OCI-LY1 (cell line): ENCODE measurements around the gene TRPM1.

Experiments
- H2AFZ ChIP-seq: fragments of 200-600 bp; sonication (generic), shearing (Covaris generic); 2 replicates; pipeline ENCODE4 v1.6.0; 2014; ENCODE audit warnings: antibody characterized with exemption, mild to moderate bottlenecking, low read length
- H3F3A ChIP-seq: fragments of 200-600 bp; sonication (generic), shearing (Covaris generic); 2 replicates; pipeline ENCODE4 v1.6.0; 2014; ENCODE audit warnings: mild to moderate bottlenecking, antibody characterized with exemption, low read length, moderate library complexity; ENCODE audit not compliant: insufficient read depth
- H3K27ac ChIP-seq: fragments of 200-600 bp; sonication (generic); 2 replicates; pipeline ENCODE4 v1.5.1; 2014; ENCODE audit warnings: low read length, mixed run types, mild to moderate bottlenecking, low read depth; ENCODE audit not compliant: poor library complexity, severe bottlenecking
- H3K27me3 ChIP-seq: fragments of 200-600 bp; sonication (generic); 2 replicates; pipeline ENCODE4 v1.6.0; 2014; ENCODE audit warnings: antibody characterized with exemption, mild to moderate bottlenecking, low read length, moderate library complexity; ENCODE audit not compliant: insufficient read depth
- H3K36me3 ChIP-seq: fragments of 200-600 bp; sonication (generic); 2 replicates; pipeline ENCODE4 v1.6.1; 2014; ENCODE audit warnings: mild to moderate bottlenecking, antibody characterized with exemption, low read length, moderate library complexity, mixed read lengths; ENCODE audit not compliant: insufficient read depth
- H3K4me1 ChIP-seq: fragments of 200-600 bp; sonication (generic); 2 replicates; pipeline ENCODE4 v1.5.1; 2014; ENCODE audit warnings: mild to moderate bottlenecking, low read length, moderate library complexity; ENCODE audit not compliant: insufficient read depth, severe bottlenecking
- H3K4me2 ChIP-seq: fragments of 200-600 bp; sonication (generic), shearing (Covaris generic); 2 replicates; pipeline ENCODE4 v1.6.1; 2014; ENCODE audit warnings: low read length
- H3K4me3 ChIP-seq: fragments of 200-600 bp; sonication (generic); 2 replicates; pipeline ENCODE4 v1.5.1; 2014; ENCODE audit warnings: low read length, low read depth, mild to moderate bottlenecking, mixed read lengths; ENCODE audit not compliant: poor library complexity, severe bottlenecking
- H3K79me2 ChIP-seq: fragments of 200-600 bp; shearing (Covaris generic); 2 replicates; pipeline ENCODE4 v1.6.1; 2016; ENCODE audit warnings: mixed run types, low read length, mixed read lengths; ENCODE audit not compliant: insufficient read depth
- H3K9ac ChIP-seq: fragments of 200-600 bp; sonication (generic), shearing (Covaris generic); 2 replicates; pipeline ENCODE4 v1.6.1; 2014; ENCODE audit warnings: mild to moderate bottlenecking, low read length, mixed read lengths
- H3K9me2 ChIP-seq: fragments of 200-600 bp; sonication (generic), shearing (Covaris generic); 2 replicates; pipeline ENCODE4 v1.6.1; 2014; ENCODE audit warnings: low read depth, mild to moderate bottlenecking, low read length, mixed read lengths
- H3K9me3 ChIP-seq: fragments of 200-600 bp; shearing (Covaris generic); 2 replicates; pipeline ENCODE4 v1.6.1; 2014; ENCODE audit warnings: low read length, mixed read lengths
- H4K20me1 ChIP-seq: fragments of 200-600 bp; sonication (generic), shearing (Covaris generic); 2 replicates; pipeline ENCODE4 v1.6.0; 2016; ENCODE audit warnings: mild to moderate bottlenecking, low read length; ENCODE audit not compliant: insufficient read depth
- EZH2 ChIP-seq: fragments of 200-600 bp; sonication (generic), shearing (Covaris generic); IDR thresholded peaks from 2 replicates; pipeline ENCODE4 v1.8.0; 2017; ENCODE audit warnings: borderline replicate concordance, mixed run types, mild to moderate bottlenecking, antibody characterized with exemption, low read length, moderate library complexity, mixed read lengths
- TF ChIP-seq, protein P1 (sequence below): fragments of 200-600 bp; sonication (generic), shearing (Covaris generic); IDR thresholded peaks from 2 replicates; pipeline ENCODE4 v1.5.1; 2017; ENCODE audit warnings: mild to moderate bottlenecking, antibody characterized with exemption, low read length, moderate library complexity, mixed read lengths

The TRPM1 gene

DNA sequence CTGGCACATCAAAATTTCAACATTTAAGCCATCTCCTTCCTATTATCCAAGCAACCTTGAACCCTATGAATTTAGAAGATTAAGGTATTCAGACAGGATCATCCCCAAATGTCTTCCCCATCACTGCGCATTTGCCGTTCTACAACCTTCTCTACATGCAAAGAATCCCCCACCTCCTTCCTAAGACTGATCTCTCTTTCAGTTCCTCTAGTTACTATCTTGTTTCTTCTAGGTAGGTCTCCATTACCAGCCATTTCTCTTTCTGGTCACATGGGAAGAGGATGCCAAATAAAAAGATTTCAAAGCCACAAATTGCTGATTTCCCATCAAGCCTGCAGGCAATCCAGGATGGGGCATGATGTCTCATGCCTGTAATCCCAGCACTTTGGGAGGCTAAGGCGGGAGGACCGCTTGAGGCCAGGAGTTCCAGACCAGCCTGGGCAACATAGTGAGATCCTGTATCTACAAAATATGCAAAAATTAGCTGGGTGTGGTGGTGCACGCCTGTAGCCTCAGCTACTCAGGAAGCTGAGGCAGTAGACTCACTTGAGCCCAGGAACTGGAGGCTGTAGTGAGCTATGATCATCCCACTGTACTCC, 80.4 kb downstream of the TRPM1 start:
- Histone ChIP-seq H2AFZ (no peak overlapping the region), H3K27me3 (no peaks in the 10 kb centered on the region), H3K9me3 (no peaks in the 10 kb centered on the region), H3K27ac (no peak overlapping the region), H3K4me1 (no peaks in the 10 kb centered on the region), H3K4me2 (no peak overlapping the region), H3K79me2 (no peaks in the 10 kb centered on the region), H3K9me2 (no peaks in the 10 kb centered on the region), H4K20me1 (no peaks in the 10 kb centered on the region), H3F3A (no peaks in the 10 kb centered on the region), H3K4me3 (no peak overlapping the region), H3K36me3 (no peaks in the 10 kb centered on the region), H3K9ac (no peak overlapping the region)
- TF ChIP-seq EZH2 = no peak
- TF ChIP-seq, protein P1, sequence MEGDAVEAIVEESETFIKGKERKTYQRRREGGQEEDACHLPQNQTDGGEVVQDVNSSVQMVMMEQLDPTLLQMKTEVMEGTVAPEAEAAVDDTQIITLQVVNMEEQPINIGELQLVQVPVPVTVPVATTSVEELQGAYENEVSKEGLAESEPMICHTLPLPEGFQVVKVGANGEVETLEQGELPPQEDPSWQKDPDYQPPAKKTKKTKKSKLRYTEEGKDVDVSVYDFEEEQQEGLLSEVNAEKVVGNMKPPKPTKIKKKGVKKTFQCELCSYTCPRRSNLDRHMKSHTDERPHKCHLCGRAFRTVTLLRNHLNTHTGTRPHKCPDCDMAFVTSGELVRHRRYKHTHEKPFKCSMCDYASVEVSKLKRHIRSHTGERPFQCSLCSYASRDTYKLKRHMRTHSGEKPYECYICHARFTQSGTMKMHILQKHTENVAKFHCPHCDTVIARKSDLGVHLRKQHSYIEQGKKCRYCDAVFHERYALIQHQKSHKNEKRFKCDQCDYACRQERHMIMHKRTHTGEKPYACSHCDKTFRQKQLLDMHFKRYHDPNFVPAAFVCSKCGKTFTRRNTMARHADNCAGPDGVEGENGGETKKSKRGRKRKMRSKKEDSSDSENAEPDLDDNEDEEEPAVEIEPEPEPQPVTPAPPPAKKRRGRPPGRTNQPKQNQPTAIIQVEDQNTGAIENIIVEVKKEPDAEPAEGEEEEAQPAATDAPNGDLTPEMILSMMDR = no peak

DNA sequence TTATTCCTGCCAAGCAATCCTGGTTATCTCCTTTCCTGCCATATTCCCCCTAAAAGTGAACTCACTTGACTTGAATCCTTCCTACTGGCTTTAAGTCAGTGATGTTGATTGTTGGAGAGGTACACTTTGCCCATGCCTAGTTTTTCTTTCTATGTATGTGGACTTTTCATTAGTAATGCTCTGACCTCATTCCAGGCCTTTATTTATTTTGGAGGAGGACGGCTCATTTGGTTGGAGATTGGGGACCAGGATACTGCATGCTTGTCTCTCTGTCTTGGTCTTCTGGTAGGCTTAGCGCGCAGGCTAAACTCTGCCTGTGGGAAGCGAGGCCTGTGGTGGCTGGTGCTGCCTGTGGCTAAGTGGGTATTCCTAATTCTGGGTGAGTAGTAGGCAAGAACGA, 81.0 kb downstream of the TRPM1 start:
- no peak overlapping the region for H3K4me3 ChIP-seq
- H3K4me2 ChIP-seq = no peak overlapping the region
- H3K9me2 ChIP-seq = no peaks in the 10 kb centered on the region
- H3K79me2 ChIP-seq = no peaks in the 10 kb centered on the region
- H3K4me1 ChIP-seq = no peaks in the 10 kb centered on the region
- H3F3A ChIP-seq = no peaks in the 10 kb centered on the region
- no peaks in the 10 kb centered on the region for H4K20me1 ChIP-seq
- no peak overlapping the region for H2AFZ ChIP-seq
- H3K27ac ChIP-seq = no peak overlapping the region
- TF ChIP-seq, protein P1 = no peak
- no peak for TF ChIP-seq EZH2
- H3K9ac ChIP-seq = no peak overlapping the region
- no peaks in the 10 kb centered on the region for H3K36me3 ChIP-seq
- H3K9me3 ChIP-seq = no peaks in the 10 kb centered on the region
- H3K27me3 ChIP-seq = no peaks in the 10 kb centered on the region

DNA sequence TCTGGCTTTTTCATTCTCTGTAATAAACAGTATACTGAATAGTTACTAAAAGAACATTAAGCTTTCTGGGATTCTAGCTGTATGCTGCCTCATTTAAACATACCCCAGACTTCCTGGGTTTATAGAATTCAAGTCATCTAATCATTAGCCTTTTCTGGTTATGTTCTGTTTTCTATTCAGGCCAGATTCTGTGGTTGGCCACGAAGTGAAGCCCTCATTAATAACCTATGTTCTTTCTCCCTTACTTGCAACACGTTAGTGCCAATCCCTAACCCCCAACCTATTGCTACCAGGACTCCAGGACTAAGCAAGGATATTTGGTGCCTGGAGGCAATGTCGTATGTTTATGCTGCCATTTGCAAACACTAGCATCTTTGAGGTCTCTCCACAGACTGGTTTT, 81.5 kb downstream of the TRPM1 start:
- TF ChIP-seq, protein P1 = no peak
- no peak for TF ChIP-seq EZH2
- H3K4me1 ChIP-seq = no peaks in the 10 kb centered on the region
- H2AFZ ChIP-seq = no peak overlapping the region
- no peaks in the 10 kb centered on the region for H3F3A ChIP-seq
- no peaks in the 10 kb centered on the region for H3K9me2 ChIP-seq
- no peaks in the 10 kb centered on the region for H3K36me3 ChIP-seq
- no peak overlapping the region for H3K4me3 ChIP-seq
- H3K9ac ChIP-seq = no peak overlapping the region
- no peaks in the 10 kb centered on the region for H3K79me2 ChIP-seq
- H3K9me3 ChIP-seq = no peaks in the 10 kb centered on the region
- H3K27me3 ChIP-seq = no peaks in the 10 kb centered on the region
- H3K4me2 ChIP-seq = no peak overlapping the region
- no peak overlapping the region for H3K27ac ChIP-seq
- no peaks in the 10 kb centered on the region for H4K20me1 ChIP-seq
